ENCODE measurements around the gene SGPP2.

DNA sequence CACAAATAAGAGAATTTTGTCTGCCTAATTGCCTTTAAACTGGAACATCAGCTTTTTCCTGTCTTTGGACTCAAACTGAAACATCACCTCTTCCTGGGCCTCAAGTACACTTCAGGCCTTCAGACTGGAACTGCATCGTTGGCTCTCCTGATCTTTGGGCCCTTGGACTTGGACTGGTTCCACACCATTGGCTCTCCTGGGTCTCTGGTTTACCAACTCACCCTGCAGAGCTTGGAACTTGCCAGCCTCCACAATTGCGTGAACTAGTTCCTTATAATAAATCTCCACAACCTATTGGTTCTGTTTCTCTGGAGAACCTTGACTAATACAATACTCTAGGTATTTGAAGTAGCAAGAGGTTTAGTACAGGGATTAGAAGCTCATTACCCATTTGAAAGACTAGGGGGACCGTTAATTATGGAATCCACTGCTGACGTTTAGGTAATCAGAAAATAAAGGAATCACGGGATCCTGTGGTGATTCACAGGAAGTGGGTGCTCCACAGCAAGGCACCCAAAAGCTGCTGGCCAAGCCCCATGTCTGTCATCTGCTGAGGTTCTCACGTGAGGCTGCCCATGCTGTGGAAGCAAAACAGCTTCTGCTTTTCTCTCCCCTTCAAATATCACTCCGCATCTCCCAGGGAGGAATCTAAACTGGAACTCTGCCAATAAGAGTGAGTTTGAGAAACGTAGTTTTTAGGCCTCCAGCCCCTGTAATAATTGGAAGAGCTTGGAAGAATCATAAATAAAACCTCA, 20.0 kb upstream of the SGPP2 start:
- TF ChIP-seq POLR2A (IDR thresholded peaks at IDR 0.05), result no peak
- no peak for TF ChIP-seq CTCF (IDR thresholded peaks at IDR 0.05)
